ENCODE measurements around the gene LDLRAP1.

DNA sequence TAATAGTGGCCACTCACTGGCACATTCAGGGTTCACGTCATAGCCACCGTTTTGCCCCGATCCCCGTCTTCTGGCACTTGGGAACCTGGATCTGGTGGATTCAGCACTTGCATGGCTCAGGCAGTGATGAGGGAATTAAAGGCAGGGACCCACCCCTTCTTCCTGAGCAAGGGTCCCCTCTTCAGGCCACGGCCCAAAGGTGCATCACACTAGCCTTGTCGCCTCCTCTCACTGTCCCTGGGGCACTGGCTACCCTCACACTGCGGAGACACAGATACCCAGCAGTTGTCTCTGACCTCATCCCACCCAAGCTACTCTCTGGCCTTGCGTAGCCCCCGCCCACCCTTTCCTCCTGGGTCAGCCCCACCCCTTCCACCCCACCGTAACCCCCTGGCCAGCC lies 19.9 kb upstream of the LDLRAP1 start:
- TF ChIP-seq CTCF (IDR thresholded peaks at IDR 0.05) (no peak), EZH2 (IDR thresholded peaks at IDR 0.05; ENCODE audit: borderline replicate concordance, insufficient read depth, low read depth, low read length, poor library complexity, severe bottlenecking) (no peak)

Data from B cell (primary cell).